Epithelial cell of prostate (primary cell): ENCODE measurements around the gene TSPAN16.

Source experiments
- DNase-seq: peaks from one replicate; pipeline ENCODE4 v3.0.0-alpha.2; 2011; ENCODE audit warnings: low read depth, low spot score
- H3K27ac ChIP-seq: fragments of 450-650 bp; 2 replicates; pipeline ENCODE4 v1.5.1; 2017; ENCODE audit warnings: mild to moderate bottlenecking

Gene TSPAN16

DNA sequence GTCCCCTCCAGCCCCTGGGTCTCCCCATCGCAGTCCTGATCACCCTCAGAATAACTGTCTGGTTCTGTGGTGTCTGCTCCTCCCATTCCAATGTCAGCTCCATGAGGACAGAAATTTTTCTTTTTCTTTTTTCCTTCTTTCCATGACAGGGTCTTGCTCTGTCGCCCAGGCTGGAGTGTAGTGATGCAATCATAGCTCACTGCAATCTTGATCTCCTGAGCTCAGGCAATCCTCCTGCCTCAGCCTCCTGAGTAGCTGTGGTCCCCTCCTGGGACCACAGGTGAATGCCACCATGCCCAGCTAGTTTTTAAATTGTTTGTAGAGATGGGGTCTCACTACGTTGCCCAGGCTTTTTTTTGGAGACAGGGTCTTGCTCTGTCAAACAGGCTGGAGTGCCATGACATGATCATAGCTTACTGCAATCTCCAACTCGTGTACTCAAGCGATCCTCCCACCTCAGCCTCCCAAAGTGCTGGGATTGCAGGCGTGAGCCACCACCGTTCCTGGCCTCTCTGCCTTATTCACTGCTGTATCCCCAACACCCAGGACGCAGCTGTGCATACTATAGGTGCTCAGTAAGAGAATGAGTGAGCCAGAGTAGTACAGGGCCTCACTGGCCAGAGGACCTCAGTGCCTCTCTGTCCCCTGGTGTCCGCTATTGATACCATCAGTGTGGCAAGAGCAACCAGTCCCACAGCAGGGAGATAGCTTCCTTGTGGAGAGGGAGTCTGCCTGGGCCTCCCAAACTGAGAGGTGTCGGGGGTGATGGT, 28.5 kb upstream of the TSPAN16 start:
- DNase-seq: no peak
- no peak overlapping the region for H3K27ac ChIP-seq

DNA sequence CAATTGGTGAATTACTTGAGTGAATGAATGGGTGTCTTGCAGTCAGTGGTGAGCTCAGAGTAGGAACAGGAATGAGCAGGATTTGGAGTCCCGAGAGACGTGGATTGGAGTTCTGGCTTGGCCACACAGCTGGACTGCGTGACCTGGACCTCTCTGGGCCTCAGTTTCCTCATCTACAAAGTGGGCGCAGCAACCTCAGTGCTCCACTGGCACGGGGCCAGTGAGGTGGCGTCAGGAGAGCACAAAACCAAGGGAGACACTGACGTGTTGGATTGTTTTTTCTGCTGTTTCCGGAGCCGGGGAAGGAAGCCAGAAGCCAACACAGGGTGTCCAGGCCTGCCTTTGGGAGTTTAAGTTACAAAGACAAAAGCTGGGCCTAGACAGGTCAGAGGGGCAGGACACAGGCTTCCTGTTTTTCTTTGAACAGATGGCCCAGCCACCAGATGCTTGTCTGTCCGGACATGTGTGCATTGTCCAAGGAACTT, 27.1 kb upstream of the TSPAN16 start:
- DNase-seq: peak; percentile 10
- peak overlapping the region; percentile 84 for H3K27ac ChIP-seq

DNA sequence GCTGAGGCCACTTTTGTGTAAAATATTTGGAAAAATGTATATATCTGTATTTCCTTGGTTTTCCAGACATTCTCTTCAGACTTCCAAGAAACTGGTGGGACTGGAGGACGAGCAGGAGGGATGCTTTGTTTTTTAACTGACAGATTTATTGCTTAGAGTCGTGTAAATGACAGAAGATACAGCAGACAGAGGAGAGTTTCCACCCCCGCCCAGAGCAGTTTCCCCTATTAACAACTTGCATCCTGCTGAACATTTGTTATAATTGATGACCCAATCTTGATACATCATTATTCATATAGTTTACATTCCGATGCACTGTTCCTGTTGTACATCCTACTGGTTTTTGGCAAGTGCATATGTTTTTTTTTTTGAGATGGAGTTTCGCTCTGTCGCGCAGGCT, 26.6 kb upstream of the TSPAN16 start:
- H3K27ac ChIP-seq: peak overlapping the region; percentile 84
- DNase-seq: peak; percentile 31

DNA sequence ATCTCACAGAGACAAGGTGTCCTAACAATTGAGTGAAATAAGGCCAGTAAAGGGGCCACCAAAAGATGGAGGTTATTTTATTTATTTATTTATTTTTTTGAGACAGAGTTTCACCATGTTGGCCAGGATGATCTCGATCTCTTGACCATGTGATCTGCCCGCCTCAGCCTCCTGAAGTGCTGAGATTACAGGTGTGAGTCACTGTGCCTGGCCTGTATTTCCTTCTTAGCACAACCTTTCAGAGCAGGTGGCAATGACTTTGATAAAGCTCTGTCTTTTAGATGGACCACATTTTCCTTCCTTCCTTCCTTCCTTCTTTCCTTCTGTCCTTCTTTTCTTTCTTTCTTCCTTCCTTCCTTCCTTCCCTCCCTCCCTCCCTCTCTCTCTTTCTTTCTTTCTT, 22.7 kb upstream of the TSPAN16 start:
- DNase-seq: no peak
- no peak overlapping the region for H3K27ac ChIP-seq

DNA sequence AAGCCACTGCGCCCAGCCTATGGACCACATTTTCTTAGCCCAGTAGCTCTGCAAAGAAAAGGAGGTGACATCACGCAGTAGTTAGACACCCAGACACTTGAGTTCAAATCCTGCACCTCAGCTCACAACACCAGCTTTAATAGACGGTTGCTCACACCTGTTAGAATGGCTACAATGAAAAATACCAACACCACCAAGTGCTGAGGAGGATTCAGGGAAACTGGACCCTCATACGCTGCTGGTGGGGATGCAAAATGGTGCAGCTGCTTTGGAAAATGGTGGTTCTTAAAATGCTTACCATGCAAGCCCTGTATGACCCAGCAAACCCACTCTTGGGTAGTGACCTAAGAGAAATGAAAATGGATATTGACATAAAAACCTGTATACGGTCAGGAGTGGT, 22.0 kb upstream of the TSPAN16 start:
- no peak for DNase-seq
- H3K27ac ChIP-seq: no peak overlapping the region

DNA sequence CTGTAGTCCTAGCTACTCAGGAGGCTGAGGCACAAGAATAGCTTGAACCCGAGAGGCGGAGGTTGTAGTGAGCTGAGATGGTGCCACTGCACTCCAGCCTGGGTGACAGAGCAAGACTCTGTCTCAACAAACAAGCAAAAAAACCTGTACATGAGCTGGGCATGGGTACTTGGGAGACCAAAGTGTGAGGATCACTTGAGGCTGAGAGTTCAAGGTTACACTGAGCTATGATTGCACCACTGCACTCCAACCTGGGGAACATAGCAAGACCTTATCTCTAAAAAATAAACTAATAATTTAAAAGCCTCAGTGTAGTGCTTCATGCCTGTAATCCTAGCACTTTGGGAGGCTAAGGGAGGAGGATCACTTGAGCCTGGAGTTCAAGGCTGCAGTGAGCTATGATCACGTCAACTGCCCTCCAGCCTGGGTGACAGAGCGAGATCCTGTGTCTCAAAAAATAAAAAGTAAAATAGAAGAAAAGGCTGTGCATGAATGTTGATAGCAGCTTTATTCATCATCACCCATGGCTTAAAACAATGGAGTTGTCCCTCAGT, 21.4 kb upstream of the TSPAN16 start:
- no peak for DNase-seq
- H3K27ac ChIP-seq: no peak overlapping the region

DNA sequence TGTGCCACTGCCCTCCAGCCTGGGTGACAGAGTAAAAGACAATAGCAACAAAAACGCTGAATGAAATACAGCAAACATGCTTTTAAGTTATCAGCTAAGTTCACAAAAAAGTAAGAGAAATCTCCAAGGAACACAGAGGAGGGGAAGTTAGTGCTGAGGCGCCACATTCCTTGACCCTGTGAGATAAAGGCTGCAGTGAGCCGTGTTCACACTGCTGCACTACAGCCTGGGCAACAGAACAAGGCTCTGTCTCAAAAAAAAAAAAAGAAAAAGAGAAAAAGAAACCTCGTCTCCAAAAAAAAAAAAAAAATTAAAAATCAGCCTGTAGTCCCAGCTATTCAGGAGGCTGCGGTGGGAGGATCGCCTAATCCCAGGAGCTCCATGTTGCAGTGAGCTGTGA, 17.3 kb upstream of the TSPAN16 start:
- no peak for DNase-seq
- no peak overlapping the region for H3K27ac ChIP-seq

DNA sequence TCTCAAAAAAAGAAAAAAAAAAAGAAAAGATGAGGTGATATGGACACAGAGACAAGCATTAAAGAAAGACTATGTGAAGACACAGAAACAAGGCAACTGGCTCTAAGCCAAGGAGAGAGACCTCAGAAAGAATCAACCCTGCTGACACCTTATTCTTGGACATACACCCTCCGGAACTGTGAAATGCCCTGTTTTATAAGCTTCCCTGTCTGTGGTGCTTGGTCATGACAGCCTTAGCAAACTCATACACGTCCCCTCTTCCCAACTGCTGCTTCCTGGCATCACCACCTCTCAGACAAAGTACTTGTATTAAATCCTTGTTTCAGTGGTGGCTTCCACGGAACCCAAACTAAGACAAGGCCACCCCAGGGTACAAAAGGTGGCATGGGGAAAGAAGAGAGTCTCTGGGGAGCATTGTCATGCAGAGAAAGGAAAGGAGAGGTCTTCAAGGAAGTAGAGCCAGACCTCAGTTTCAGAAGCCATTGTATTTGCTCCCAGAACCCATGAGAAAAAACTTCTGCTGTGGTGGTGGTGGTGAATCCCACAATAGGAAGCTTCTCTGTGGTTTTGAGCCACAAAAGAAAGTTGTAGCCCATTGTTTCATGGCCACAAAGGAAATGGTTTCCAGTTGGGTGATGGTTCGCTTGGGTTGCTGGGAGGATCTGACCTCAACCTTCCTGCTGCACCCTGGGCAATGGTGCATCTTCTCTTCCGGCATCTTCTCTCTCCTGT, 16.3 kb upstream of the TSPAN16 start:
- no peak overlapping the region for H3K27ac ChIP-seq
- no peak for DNase-seq

DNA sequence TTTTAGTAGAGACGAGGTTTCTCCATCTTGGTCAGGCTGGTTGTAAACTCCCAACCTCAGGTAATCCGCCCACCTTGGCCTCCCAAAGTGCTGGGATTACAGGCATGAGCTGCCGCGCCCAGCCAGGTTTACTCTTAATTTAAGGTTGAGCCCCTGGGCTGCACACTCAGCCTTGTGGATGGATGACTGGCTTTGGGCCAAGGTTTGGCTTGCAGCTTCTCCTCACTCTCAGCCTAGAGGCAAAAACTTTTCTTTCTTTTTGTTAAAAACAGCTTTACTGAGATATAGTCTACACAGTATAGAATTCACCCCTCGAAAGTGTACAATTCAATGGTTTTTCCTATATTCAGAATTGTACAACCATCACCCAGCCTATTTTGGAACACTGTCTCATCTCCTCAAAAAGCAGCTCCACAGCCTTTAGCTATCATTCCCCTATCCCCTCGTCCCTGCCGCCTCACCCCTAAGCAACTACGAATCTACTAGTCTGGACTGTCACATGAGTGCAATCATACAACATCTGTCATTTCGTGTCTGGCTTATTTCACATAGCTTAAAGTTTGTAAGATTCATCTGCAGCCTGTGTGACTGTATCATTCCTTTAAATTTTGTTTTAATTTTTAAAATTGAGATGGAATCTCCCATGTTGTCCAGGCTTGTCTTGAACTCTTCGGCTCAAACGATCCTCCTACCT, 14.5 kb upstream of the TSPAN16 start:
- DNase-seq: no peak
- no peak overlapping the region for H3K27ac ChIP-seq

DNA sequence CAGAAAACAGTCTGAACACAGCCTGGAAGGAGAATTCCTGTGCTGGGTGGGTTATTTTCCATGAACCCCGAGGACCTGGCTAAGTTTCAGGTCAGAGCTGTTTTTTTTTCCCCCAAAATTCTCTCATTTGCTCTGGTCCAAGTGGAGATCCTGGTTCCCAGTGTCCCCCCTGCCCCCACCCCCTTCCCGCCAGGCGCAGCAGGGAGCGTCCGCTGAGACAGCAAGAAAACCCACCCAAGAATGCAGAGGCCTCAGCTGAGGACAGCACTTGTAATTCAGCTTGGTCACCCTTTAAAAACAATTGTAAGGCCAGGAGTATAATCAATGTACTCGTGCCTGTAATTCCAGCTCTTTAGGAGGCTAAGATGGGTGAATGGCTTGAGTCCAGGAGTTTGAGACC, 11.4 kb upstream of the TSPAN16 start:
- no peak overlapping the region for H3K27ac ChIP-seq
- no peak for DNase-seq

DNA sequence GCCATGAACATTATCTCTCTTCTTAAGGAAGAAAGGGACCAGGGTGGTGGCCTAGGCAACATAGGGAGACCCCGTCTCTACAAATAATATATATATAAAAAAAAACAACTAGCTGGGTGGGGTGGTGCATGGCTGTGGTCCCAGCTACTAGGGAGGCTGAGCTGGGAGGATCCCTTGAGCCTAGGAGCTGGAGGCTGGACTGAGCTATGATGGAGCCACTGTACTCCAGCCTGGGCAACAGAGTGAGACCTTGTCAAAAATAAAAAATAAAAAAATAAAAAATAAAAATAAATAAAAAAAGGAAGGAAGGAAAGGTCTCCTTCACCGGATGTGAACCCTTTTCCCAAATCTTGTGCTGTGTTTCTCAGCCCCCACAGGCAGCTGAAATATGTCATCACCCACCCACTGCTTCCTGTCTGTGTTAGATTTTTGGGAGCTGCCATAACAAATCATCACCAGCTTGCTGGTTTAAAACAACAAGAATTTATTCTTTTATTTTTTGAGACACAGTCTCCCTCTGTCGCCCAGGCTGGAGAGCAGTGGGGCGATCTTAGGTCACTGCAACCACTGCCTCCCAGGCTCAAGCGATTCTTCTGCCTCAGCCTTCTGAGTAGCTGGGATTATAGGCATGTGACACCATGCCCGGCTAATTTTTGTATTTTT, 9.5 kb upstream of the TSPAN16 start:
- no peak for DNase-seq
- H3K27ac ChIP-seq: no peak overlapping the region

DNA sequence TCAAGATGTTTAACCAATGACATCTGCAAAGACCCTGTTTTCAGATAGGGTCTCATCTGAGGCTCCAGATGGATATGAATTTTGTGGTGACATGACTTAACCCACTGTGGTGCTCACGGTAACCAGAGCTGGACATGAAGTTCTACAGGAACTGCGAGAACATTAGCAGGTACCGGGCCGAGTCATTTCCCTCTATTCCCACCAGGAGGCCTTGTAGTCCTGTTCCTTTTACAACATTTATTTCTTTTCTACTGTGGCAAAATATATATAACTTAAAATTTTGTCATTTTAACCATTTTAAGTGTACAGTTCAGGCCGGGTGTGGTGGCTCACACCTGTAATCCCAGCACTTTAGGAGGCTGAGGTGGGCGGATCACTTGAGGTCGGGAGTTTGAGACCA, 7.6 kb upstream of the TSPAN16 start:
- no peak overlapping the region for H3K27ac ChIP-seq
- DNase-seq: no peak

DNA sequence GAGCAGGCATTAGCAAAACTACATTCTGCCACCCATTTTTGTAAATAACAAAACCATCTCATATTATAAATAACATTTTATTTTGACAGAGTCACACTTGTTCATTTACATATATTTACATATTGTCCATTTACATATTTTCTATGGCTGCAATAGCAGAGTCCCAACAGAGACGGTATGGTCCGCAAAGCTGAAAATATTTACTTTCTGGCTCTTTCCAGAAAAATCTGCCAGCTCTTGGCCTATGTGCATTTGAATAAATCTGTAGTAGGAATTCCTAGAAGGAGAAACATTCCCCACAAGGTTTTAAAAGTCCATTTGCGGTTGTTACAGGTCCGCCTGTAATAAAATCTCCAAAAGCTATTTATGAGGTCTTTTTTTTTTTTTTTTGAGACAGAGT, 5.7 kb upstream of the TSPAN16 start:
- no peak overlapping the region for H3K27ac ChIP-seq
- DNase-seq: no peak

DNA sequence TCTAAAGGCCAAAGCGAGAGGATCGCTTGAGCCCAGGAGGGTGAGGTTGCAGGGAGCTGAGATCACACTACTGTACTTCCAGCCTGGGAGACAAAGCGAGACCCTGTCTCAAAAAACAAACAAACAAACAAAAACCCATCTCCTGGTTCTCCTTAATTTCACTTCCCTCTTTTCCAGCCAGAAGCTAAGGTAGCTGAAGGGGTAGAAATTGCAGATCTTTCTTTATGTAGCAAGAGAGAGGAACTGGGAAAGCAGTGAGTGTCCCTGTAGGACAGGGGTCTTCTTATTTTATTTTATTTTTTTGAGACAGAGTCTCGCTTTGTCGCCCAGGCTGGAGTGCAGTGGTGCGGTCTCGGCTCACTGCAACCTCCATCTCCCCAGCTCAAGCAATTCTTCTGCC, 4.5 kb upstream of the TSPAN16 start:
- no peak overlapping the region for H3K27ac ChIP-seq
- no peak for DNase-seq

DNA sequence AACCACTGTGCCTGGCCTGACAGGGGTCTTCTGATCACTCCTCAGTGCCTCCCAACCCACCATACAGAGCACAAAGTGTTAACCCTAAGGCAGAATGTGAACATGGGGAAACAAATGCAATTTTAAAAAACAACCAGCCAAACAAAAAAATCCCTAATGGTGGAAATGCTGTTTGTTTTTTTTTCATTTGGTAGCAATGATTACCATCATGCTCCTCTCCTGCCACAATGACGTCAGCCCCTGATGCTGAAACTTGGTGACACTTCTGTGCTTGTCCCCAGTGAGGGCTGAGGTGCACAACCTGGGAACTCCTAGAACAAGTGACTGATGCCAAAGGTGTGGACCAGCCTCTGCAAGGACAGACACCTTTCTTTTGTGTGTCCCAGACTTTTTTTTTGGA, 4.0 kb upstream of the TSPAN16 start:
- no peak overlapping the region for H3K27ac ChIP-seq
- DNase-seq: no peak

DNA sequence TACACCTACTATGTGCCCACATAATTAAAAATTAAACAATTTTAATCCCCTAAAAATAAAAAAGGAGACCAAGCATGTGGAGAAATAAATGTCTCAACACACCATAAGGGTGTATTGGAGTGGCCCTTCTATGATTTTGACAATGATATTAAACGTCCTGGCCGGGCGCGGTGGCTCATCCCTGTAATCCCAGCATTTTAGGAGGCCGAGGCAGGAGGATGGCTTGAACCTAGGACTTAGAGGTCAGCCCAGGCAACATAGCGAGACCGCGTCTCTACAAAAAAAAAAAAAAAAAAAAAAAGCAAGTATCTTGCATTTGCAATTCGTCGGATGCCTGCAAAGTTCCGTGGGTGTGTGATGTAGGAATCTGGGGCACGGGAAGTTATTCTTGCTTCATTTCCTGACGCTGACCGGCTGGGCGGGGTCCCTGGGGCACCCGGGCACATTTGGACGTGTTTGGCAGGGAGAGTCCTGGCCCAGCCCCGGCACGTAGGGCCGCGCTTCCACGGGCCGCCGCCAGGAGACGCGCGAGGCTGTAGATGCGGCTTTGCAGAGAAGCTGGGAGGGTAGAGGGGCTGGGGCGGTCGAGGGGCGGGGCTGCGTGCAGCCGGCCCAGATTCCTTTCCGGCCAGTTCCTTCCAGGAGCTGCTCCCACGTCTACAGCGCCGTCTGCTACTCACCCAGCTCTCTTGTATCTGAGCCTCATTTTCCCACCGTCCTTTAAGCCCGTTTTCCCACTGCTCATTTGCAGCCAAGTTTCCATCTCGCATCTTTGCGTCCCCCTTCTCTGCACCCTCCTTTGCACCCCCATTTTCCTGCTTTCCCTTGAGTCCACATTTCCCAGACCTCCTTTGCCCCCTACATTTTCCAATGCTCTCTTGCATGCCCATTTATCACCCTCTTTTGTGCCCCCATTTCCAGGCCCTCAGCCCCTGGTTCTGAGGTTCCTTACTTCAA, 2.2 kb upstream of the TSPAN16 start:
- peak overlapping the region; percentile 59 for H3K27ac ChIP-seq
- peak; percentile 49 for DNase-seq

DNA sequence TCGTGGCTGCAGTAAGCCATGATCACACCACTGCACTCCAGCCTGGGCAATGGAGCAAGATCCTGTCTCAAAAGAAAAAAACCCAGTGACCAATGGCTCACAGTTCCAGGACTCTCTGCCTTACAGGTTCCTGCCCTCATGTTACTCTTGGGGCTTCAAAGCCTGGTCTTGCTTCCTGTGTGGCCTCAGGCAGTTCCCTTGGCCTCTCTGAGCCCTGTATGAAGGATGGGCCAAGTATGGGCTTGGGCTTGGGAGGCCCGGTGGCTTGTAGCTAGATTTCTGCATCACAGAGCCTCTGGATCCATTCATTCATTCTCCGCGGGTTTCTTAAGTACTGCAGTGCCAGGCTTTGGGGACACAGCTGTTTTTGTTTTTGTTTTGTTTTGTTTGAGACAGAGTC, 780 bp upstream of the TSPAN16 start:
- DNase-seq: no peak
- H3K27ac ChIP-seq: no peak overlapping the region

DNA sequence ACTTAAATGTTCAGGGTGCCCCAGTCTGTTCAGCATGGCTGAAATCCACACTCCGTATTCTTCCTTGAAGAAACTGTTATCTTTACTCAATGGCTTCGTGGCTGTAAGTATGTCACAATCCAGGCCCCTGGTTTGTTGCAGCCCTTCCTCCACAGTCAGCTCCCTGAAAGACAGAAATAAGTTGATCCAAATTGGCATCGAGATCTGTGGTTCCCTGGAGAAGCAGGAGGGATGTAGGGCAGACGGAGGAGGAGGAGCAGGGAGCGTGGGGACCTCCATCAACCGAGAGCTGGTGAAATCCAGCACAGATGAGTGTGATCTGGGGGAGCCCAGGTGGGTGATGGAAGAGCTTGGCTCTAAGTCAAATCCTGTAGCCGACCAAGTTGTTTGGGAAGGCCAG, 304 bp downstream of the TSPAN16 start:
- DNase-seq: no peak
- no peak overlapping the region for H3K27ac ChIP-seq
